ENCODE results near the gene KCNQ1OT1. TPM values are rescaled to one million over a fixed set of nuclear protein-coding genes. Genes with fewer than 3 reads are reported as not detected.

The KCNQ1OT1 gene
- total RNA-seq, 2 donors from 2014 or later: 2.3 to 3.3 TPM

DNA sequence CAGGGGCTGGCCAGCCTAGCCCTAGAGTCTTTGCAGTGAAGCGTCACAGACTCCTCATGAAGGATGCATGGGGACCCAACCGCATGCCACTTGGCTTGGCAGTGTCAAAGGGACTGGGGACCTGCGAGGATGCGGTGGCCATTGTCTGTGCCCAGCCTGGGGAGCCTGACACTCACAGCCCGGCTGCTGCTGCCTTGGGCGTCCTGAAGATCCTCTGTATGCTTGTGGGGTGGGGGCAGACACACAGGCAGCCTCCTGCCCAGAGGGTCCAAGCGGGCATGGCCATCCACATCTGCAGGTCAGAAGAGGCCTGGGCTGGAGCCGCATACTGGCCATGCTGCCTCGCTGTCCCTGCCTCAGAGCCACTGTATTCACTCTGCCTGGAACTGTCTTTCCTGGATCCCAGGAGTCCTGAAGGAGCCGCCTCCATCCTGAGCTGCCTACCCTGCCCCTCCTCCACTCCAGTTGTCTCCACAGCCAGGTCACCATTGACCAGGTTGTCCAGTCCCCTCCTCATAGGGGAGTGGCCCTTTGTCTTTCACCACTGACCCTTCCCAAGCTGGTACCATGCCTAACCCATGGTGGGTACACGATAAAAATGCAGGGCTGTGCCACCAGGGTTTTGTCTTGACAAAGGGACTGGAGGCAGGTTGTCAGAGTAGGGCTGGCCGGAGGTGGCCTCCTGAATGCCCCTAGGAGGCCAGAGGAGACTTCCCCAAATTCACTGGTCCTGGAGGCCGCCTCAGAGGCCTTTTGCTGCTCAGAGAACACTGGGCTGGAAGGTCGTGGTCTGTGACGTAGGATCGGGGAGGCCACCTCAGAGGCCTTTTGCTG lies 107.0 kb downstream of the KCNQ1OT1 start:
- peaks cover 2% of the 10 kb centered on the region for H3K9me3 ChIP-seq
- no peaks in the 10 kb centered on the region for H3K27me3 ChIP-seq (replicated peaks; ENCODE audit: insufficient read depth)
- TF ChIP-seq, protein P1, sequence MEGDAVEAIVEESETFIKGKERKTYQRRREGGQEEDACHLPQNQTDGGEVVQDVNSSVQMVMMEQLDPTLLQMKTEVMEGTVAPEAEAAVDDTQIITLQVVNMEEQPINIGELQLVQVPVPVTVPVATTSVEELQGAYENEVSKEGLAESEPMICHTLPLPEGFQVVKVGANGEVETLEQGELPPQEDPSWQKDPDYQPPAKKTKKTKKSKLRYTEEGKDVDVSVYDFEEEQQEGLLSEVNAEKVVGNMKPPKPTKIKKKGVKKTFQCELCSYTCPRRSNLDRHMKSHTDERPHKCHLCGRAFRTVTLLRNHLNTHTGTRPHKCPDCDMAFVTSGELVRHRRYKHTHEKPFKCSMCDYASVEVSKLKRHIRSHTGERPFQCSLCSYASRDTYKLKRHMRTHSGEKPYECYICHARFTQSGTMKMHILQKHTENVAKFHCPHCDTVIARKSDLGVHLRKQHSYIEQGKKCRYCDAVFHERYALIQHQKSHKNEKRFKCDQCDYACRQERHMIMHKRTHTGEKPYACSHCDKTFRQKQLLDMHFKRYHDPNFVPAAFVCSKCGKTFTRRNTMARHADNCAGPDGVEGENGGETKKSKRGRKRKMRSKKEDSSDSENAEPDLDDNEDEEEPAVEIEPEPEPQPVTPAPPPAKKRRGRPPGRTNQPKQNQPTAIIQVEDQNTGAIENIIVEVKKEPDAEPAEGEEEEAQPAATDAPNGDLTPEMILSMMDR (IDR thresholded peaks at IDR 0.05): no peak
- H3K4me3 ChIP-seq: no peak overlapping the region
- no peak for ATAC-seq (ENCODE audit: insufficient number of reproducible peaks, low FRiP score, low read depth)
- H3K36me3 ChIP-seq: no peaks in the 10 kb centered on the region
- no peak for DNase-seq (ENCODE audit: low spot score)
- H3K4me1 ChIP-seq (ENCODE audit: control insufficient read depth in 1 of 2, low read depth in 2 of 2): no peaks in the 10 kb centered on the region
- no peak overlapping the region for H3K27ac ChIP-seq

GRCh38 chr11:2591805-2592204 lies 108.0 kb downstream of the KCNQ1OT1 start:
- Histone ChIP-seq H3K9me3 (no peaks in the 10 kb centered on the region), H3K27me3 (replicated peaks; ENCODE audit: insufficient read depth) (no peaks in the 10 kb centered on the region), H3K27ac (no peak overlapping the region), H3K36me3 (no peaks in the 10 kb centered on the region), H3K4me3 (no peak overlapping the region), H3K4me1 (ENCODE audit: control insufficient read depth in 1 of 2, low read depth in 2 of 2) (no peaks in the 10 kb centered on the region)
- DNase-seq (ENCODE audit: low spot score) (no peak), ATAC-seq (ENCODE audit: insufficient number of reproducible peaks, low FRiP score, low read depth) (no peak)
- TF ChIP-seq, protein P1 (IDR thresholded peaks at IDR 0.05): no peak

GRCh38 chr11:2590965-2591754 lies 108.6 kb downstream of the KCNQ1OT1 start:
- no peak for DNase-seq (ENCODE audit: low spot score)
- TF ChIP-seq, protein P1 (IDR thresholded peaks at IDR 0.05): no peak
- H3K27me3 ChIP-seq (replicated peaks; ENCODE audit: insufficient read depth): no peaks in the 10 kb centered on the region
- no peak overlapping the region for H3K4me3 ChIP-seq
- no peaks in the 10 kb centered on the region for H3K36me3 ChIP-seq
- H3K27ac ChIP-seq: no peak overlapping the region
- H3K4me1 ChIP-seq (ENCODE audit: control insufficient read depth in 1 of 2, low read depth in 2 of 2): no peaks in the 10 kb centered on the region
- no peak for ATAC-seq (ENCODE audit: insufficient number of reproducible peaks, low FRiP score, low read depth)
- H3K9me3 ChIP-seq: no peaks in the 10 kb centered on the region

DNA sequence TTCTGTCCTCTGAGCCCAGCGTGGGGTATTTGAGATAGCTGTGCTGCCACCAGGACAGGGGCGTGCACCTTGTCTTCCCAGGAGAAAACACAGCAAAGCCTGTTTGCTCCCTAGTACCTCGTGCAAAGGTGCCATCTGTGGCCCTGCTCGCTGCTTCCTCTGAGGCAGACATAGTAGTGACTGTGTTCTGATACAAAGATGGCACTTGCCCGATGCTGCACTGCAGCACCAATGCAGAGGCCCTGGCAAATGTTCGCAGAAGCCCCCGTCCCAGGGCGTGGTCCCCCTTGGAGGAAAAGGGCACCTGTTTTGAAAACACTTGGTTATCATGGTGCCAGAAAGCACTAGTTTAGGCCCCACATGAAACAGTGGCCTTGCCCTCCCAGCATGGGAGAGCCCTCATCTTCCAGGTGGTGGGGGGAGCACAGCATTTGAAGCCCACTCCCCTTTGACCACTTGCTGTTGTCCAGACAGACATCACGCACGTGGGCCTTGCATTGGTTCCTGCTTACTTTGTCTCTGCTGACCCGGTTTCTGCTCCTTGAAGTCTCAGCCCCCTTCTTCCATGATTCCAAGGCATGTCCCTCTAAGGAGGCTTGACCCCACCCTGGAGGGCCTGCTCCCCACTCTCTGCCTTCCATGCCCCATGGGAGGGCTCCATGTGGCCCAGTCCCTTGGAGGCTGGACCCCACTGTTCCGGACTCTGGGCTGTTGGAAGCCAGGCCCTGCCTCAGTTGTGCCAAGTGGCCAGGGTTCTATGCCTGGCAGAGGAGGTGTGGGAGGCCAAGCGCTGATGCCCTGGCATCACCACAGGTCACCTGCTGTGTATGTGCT lies 109.4 kb downstream of the KCNQ1OT1 start:
- DNase-seq (ENCODE audit: low spot score) (no peak), ATAC-seq (ENCODE audit: insufficient number of reproducible peaks, low FRiP score, low read depth) (no peak)
- TF ChIP-seq, protein P1 (IDR thresholded peaks at IDR 0.05): no peak
- no peaks in the 10 kb centered on the region for H3K4me1 ChIP-seq (ENCODE audit: control insufficient read depth in 1 of 2, low read depth in 2 of 2)
- H3K27me3 ChIP-seq (replicated peaks; ENCODE audit: insufficient read depth): no peaks in the 10 kb centered on the region
- H3K9me3 ChIP-seq: no peaks in the 10 kb centered on the region
- H3K36me3 ChIP-seq: no peaks in the 10 kb centered on the region
- H3K4me3 ChIP-seq: no peak overlapping the region
- no peak overlapping the region for H3K27ac ChIP-seq

Measured in thoracic aorta (tissue), 2 donors.